ENCODE data around the gene STK4. TPM values are rescaled to one million over a fixed set of nuclear protein-coding genes. Genes with fewer than 3 reads are reported as not detected.
A peak's percentile ranks its signal among the peaks of the same experiment; 100 is the strongest.

Gene STK4
- 37.5 TPM for total RNA-seq

GRCh38 chr20:44966030-44966961 is at the start of gene STK4:
STK4 (plus strand) TSS chr20:44966512; CDS start chr20:44966569, 57 bp downstream.
- DNase-seq (ENCODE audit: low spot score in 2 of 2) (peak; percentile 89), FAIRE-seq (no peak)

- FAIRE-seq (no peak), DNase-seq (ENCODE audit: low spot score in 2 of 2) (no peak)
These were observed 49.7 kb upstream of the STK4 start for GRCh38 chr20:44916586-44916985.

- no peak for FAIRE-seq
- no peak for DNase-seq (ENCODE audit: low spot score in 2 of 2)
These were observed 48.9 kb upstream of the STK4 start for GRCh38 chr20:44917399-44917798.

- DNase-seq (ENCODE audit: low spot score in 2 of 2) (no peak), FAIRE-seq (no peak)
These were observed 48.0 kb upstream of the STK4 start for GRCh38 chr20:44918342-44918741.

- no peak for DNase-seq (ENCODE audit: low spot score in 2 of 2)
- no peak for FAIRE-seq
These were observed 47.6 kb upstream of the STK4 start for GRCh38 chr20:44918761-44919160.

- no peak for DNase-seq (ENCODE audit: low spot score in 2 of 2)
- FAIRE-seq: no peak
These were observed 44.9 kb upstream of the STK4 start for GRCh38 chr20:44921447-44921846.

GRCh38 chr20:44924541-44924940 is 41.8 kb upstream of the STK4 start:
- no peak for FAIRE-seq

GRCh38 chr20:44928595-44928994 is 37.7 kb upstream of the STK4 start:
- FAIRE-seq: no peak

More at GRCh38 chr20:44924541-44924940, 41.8 kb upstream of the STK4 start:
- DNase-seq (ENCODE audit: low spot score in 2 of 2): no peak

GRCh38 chr20:44930517-44931168 is 35.7 kb upstream of the STK4 start:
- no peak for FAIRE-seq

More at GRCh38 chr20:44928595-44928994, 37.7 kb upstream of the STK4 start:
- no peak for DNase-seq (ENCODE audit: low spot score in 2 of 2)

GRCh38 chr20:44931911-44932310 is 34.4 kb upstream of the STK4 start:
- FAIRE-seq (no peak), DNase-seq (ENCODE audit: low spot score in 2 of 2) (no peak)

More at GRCh38 chr20:44930517-44931168, 35.7 kb upstream of the STK4 start:
- DNase-seq (ENCODE audit: low spot score in 2 of 2): no peak

- DNase-seq (ENCODE audit: low spot score in 2 of 2) (no peak), FAIRE-seq (no peak)
These were observed 33.4 kb upstream of the STK4 start for GRCh38 chr20:44932916-44933315.

- DNase-seq (ENCODE audit: low spot score in 2 of 2): no peak
- FAIRE-seq: no peak
These were observed 29.8 kb upstream of the STK4 start for GRCh38 chr20:44936510-44936909.

- DNase-seq (ENCODE audit: low spot score in 2 of 2) (no peak), FAIRE-seq (no peak)
These were observed 27.7 kb upstream of the STK4 start for GRCh38 chr20:44938637-44939036.

- DNase-seq (ENCODE audit: low spot score in 2 of 2): no peak
- no peak for FAIRE-seq
These were observed 25.1 kb upstream of the STK4 start for GRCh38 chr20:44941120-44941691.

GRCh38 chr20:44942264-44942973 is 23.9 kb upstream of the STK4 start:
- no peak for DNase-seq (ENCODE audit: low spot score in 2 of 2)
- no peak for FAIRE-seq

GRCh38 chr20:44943828-44944227 is 22.5 kb upstream of the STK4 start:
- DNase-seq (ENCODE audit: low spot score in 2 of 2) (no peak), FAIRE-seq (no peak)

- FAIRE-seq (no peak), DNase-seq (ENCODE audit: low spot score in 2 of 2) (no peak)
These were observed 21.1 kb upstream of the STK4 start for GRCh38 chr20:44945261-44945660.

- FAIRE-seq: no peak
- no peak for DNase-seq (ENCODE audit: low spot score in 2 of 2)
These were observed 19.9 kb upstream of the STK4 start for GRCh38 chr20:44946271-44946852.

- no peak for FAIRE-seq
- no peak for DNase-seq (ENCODE audit: low spot score in 2 of 2)
These were observed 18.2 kb upstream of the STK4 start for GRCh38 chr20:44948107-44948506.

- FAIRE-seq (no peak), DNase-seq (ENCODE audit: low spot score in 2 of 2) (no peak)
These were observed 17.8 kb upstream of the STK4 start for GRCh38 chr20:44948513-44948912.

All from frontal cortex (tissue), 4 donors.